Stimulated activated CD4-positive, alpha-beta T cell treated with anti-CD3 and anti-CD28 coated beads, Interleukin-4, amount 100 ng/mL, for 48 hours (primary cell): ENCODE results near the gene RBMS1.

Source experiments
- DNase-seq, 2 donors: peaks; one replicate each; pipeline ENCODE4 v3.0.0-alpha.2; 2020; ENCODE audit warnings: low read depth in 2 of 2

The RBMS1 gene

GRCh38 chr2:160222546-160223283 lies 270.9 kb downstream of the RBMS1 start:
- DNase-seq, result no peak
